NCI-H774 (cell line): ENCODE results near the gene CLEC12A.
"Not testable (repeated sequence)": the region's sequence is repeated elsewhere in the genome, so short reads cannot be mapped to it uniquely, and the experiment has no call there.

ENCODE experiments used
- DNase-seq: peaks from one replicate; lab custom pipeline; 2025; lab: John Stamatoyannopoulos, UW

The CLEC12A gene

DNA sequence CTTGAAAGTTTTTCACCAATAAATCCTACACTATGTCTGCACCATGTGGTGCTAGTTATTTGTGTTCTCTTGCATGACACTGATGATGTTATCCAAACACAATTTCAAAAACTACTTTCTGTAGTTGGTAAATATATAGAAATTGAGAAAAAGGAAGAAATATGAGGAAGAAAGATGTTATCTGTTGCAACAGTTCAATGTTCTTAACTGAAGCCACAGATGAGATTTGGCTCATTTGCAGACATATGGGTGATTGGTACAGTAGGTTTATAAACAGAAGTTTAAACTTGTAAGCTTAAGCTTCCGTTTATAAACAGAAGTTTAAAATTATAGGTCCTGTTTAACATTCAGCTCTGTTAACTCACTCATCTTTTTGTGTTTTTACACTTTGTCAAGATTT lies at the start of gene CLEC12A:
TSS of gene CLEC12A (plus strand) at position 229 of the 400 bp plus-strand sequence. CDS start 188 bp downstream, outside the sequence.
- no peak for DNase-seq

GRCh38 chr12:9922429-9922828 lies 48.8 kb upstream of the CLEC12A start:
- no peak for DNase-seq

DNA sequence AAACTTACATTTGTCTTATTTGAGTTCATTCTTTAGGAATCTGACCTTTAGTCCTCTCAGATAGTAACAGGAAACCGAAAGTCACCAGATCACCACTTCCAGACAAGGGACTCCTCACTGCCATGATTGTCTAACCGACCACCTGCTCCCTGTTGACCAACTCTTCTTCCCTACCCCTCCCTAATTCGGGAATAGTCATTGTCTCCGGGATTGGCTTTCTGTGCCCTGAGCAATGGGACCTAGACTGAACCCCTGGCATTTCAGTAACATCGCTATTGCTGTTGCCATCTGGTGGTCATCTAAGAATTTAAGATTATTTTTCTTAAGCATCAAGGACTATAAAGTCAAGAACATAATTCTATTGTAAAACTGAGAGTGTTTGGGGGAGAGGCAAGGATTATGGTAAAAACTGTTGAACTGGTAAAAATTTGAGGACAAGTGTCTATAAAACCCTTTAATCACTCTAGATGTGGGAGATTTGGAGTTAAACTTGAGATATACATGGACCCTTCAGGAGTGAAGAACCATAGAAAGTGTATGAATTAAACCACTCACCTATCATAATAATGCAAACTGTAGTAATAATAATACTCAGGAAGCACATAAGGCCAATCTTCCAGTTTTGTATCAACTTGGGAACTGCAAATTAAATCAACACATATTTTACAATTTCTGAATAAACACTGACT lies 45.4 kb upstream of the CLEC12A start:
- no peak for DNase-seq

GRCh38 chr12:9926876-9927275 lies 44.3 kb upstream of the CLEC12A start:
- no peak for DNase-seq

GRCh38 chr12:9928607-9929006 lies 42.6 kb upstream of the CLEC12A start:
- DNase-seq = no peak

DNA sequence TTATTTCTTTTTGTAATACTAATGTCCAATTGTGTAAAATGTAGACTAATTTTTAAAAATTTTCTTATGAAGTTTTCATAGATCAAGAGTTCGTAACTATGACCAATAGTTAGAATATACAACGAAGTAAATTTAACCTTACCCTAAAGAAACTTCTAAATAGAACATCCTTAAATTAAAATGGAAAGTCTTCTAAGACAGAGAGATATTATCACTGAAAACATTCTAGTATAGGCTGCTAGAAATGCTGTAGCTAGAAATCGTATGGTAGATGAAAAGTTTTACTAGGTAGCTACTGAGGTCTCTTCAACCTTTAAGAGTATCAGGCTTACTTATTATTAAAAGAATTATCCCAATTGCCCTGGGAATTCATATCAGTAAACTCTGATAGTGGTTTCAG lies 40.0 kb upstream of the CLEC12A start:
- DNase-seq = no peak

DNA sequence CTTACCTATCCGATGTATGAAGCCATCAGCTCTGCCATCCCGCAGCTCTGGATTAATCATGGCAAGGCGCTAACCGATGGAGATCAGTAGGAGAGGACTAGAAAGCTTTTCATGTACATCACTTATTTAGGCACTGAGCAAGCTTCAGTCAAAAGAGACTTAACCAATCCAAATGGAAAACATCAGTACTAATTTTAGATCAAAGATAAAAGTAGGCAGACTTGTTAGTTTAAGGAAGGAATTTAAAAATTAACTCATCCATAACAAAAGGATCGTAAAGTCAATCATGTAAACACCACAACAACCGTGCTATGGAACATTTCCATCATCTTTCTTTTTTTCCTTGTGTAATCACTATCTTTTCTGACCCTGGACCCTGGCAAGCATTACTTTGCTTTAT lies 38.9 kb upstream of the CLEC12A start, which contains the start of gene CLEC2A:
TSS of gene CLEC2A (minus strand) at position 101 of the 400 bp plus-strand sequence. CDS start at position 60, 41 bp downstream.
- DNase-seq = no peak

- no peak for DNase-seq
Observed at GRCh38 chr12:9933958-9934357, 37.3 kb upstream of the CLEC12A start.

GRCh38 chr12:9935026-9935425 lies 36.2 kb upstream of the CLEC12A start:
- no peak for DNase-seq

DNA sequence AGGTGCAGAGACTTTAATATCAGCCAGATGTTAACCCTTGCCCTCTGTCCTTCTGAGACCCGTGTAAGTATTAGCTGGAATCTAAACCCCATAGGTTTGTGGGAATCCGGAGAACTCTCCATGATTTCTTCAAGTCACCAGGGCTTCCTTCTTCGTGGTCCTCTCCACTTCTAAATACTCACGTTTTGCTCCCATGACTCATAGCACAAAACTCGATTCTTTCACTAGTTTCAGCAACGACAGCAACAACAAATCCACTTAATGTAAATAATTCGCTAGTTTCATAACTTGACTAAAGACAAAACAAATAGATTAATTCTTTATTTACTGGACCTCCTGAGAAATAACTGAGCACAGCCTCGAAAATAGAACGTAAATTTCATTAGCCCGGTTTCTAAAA lies 34.6 kb upstream of the CLEC12A start:
- no peak for DNase-seq

DNA sequence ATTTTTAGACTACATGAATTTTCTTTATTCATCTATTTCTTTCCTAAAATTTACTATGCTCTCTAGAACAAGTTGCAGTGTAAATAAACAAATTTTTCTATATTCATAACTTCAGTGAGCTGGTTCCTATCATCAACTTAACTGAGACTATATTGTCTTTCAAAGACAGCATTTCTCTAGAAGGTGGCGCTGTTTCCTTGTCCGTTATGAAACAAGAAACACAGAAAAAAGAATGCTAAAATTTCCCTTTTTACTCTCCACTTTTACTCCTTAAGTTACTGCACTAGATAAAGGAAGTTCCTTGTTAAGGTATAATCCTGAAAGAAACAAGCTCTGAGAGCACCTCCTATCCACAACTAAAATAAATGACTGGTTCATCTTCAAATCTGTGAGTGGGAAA lies 30.8 kb upstream of the CLEC12A start:
- DNase-seq = no peak

GRCh38 chr12:9941838-9942237 lies 29.4 kb upstream of the CLEC12A start:
- no peak for DNase-seq

GRCh38 chr12:9943240-9943639 lies 28.0 kb upstream of the CLEC12A start:
- no peak for DNase-seq

GRCh38 chr12:9944391-9944790 lies 26.8 kb upstream of the CLEC12A start:
- DNase-seq = no peak

- no peak for DNase-seq
Observed at GRCh38 chr12:9947674-9948073, 23.5 kb upstream of the CLEC12A start.

GRCh38 chr12:9948606-9949296 lies 22.5 kb upstream of the CLEC12A start:
- no peak for DNase-seq

DNA sequence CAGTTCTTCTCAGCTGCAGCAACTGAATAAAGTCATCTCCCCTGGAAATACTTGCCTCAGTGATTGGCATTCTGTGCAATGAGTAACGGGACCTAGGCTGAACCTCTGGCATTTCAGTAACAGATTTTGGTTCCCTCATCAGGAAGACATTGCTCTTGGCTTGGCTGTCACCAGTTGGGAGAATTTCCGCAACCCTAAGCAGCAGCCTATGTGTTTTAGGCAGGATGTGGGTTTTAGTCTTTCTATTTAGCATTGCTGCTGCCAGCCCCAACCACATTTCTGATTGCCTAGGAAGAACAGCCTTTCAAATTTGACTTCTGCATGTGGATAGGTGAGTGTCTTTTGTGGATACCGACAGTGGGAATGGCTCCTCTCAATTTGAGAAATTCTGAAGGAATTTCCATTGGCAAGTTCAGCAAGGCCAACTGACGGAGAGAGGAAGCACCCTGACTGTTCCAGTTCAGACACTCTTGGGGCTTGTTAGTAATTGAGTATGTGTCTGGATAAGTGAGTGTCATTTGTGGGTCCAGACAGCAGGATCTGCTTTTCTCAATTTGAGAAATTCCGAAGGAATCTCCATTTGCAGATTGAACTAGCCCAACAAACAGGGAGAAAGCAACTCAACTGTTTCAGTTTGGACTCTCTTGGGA lies 20.1 kb upstream of the CLEC12A start:
- DNase-seq = no peak

DNA sequence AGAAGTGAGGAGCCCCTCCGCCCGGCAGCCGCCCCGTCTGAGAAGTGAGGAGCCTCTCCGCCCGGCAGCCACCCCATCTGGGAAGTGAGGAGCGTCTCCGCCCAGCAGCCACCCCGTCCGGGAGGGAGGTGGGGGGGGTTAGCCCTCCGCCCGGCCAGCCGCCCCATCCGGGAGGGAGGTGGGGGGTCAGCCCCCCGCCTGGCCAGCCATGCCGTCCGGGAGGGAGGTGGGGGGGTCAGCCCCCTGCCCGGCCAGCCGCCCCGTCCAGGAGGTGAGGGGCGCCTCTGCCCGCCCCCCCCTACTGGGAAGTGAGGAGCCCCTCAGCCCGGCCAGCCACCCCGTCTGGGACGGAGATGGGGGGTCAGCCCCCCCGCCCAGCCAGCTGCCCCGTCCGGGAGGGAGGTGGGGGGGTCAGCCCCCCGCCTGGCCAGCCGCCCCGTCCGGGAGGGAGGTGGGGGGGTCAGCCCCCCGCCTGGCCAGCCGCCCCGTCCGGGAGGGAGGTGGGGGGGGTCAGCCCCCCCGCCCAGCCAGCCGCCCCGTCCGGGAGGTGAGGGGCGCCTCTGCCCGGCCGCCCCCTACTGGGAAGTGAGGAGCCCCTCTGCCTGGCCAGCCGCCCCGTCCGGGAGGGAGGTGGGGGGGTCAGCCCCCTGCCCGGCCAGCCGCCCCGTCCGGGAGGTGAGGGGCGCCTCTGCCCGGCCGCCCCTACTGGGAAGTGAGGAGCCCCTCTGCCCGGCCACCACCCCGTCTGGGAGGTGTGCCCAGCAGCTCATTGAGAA lies 18.1 kb upstream of the CLEC12A start:
- DNase-seq = not testable (repeated sequence)

DNA sequence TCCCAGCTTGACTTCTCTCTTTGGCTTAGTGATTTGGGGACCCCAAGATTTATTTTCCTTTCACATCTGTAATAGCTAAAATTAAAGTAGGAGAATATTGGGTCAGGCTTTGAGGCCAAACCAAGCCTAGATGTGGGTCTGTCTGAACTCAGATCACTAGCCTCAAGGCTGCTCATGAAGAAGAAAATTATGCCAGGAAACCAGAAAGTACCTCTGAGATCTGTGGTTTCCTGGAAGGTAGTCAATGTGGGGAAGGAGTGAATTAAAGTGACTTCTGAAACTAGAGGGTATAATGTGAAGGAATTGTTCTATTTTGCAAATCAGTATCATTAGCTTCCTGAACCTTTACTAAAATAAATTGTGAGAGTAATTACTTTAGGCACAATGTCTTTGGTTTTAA lies 13.4 kb upstream of the CLEC12A start:
- no peak for DNase-seq

DNA sequence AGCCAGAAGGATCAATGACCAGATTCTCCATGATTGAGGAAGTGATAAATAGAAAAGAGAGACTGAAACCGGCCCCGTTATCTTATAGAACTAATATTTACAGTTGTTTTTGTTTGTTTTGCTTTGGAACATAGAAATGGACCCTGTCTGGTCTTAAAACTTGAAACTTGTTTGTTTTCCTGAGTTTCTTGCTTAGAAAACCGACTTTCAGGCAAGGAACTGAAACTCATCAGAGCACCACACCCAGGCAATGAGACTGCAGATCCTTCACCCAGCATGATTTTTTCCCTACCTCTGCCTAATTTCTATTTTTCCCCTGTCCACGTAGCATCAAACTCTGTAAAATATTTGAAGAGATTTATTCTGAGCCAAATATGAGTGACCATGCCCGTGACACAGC lies 10.6 kb upstream of the CLEC12A start:
- no peak for DNase-seq

GRCh38 chr12:9961106-9961505 lies 10.1 kb upstream of the CLEC12A start:
- DNase-seq = no peak

GRCh38 chr12:9961901-9962300 lies 9.3 kb upstream of the CLEC12A start:
- no peak for DNase-seq
